ENCODE data around the gene KRT9.
"Not testable (repeated sequence)": the region's sequence is repeated elsewhere in the genome, so short reads cannot be mapped to it uniquely, and the experiment has no call there.

The KRT9 gene

GRCh38 chr17:41571561-41572434 lies at the start of gene KRT9:
Gene KRT9, minus strand, starts transcription at chr17:41572059. Its CDS starts 67 bp downstream, at chr17:41571992.
- no peak for DNase-seq

DNA sequence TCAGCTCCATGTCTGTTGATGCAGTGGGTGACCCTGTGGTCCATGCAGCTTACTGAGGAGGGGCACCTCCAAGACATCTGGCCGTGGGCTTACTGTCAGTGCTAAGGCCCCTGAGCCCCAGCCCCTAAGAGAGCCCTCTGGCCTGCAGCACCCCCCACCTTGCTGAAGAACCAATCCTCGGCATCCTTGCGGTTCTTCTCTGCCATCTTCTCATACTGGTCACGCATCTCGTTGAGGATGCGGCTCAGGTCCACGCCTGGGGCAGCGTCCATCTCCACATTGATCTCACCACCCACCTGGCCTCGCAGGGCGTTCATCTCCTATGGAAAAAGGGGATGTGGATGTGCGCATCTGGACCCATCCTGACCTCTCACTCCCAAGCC lies 49.6 kb upstream of the KRT9 start:
- DNase-seq, result not testable (repeated sequence)

DNA sequence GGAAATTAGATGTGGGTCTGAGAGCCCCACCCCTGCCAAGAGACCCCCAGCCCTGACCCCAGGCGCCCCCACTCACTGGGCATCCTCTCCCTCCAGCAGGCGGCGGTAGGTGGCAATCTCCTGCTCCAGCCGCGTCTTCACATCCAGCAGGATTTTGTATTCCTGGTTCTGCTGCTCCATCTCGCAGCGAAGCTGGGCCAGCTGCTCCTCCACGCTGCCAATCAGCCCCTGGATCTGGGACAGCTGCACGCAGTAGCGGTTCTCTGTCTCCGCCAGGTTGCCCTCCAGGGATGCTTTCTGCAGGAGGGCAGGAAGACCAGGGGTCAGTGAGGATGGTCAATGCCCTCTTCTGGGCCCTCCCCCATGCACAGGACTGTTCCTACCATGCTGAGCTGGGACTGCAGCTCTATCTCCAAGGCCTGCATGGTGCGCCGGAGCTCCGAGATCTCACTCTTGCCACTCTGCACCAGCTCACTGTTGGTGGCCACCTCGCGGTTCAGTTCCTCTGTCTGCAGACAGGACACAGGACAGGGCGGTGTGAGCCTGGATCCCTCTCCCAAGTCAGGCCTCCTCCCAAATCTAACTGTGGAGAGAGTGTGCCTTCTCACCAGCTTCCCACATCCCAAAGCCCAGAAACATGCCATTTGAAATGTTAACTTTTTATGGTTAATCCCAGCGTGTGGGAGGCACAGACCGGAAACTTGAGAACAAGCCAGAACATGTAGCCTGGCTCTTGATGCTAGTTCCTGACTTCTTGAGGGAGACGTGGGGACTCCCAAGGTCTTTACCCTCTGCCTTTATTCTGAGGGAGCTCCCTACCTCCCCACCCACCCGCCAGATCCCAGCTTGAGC lies 49.0 kb upstream of the KRT9 start:
- no peak for DNase-seq

DNA sequence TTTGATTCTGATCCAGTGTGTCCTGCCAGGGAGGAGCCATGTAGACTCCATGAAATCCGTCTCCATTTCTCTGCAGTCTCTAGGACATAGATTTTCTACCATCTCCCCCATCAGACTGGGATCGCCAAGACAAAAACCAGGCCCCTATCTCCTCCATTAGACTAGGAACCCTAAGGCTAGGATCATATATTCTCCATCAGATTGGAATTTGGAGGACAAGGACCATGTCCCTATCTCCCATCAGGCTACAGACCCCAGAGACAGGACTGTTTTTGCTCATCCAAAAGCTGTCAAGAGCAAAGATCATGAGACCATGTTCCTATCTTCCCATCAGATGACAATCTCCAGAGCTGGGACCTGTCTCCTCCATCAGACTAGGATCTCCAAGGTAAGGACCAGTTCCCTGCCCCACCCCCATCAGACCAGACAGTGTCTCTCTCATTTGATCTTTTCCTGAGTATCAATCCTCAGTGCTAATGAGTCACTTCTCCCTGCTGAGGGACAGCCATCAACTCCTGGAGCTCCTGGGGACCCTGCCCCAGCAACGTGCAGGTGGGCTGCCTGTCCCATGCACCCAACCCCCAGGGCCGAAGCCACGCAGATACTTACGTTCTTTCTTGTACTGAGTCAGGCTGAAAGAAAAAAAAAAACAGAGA lies 48.2 kb upstream of the KRT9 start:
- not testable (repeated sequence) for DNase-seq

GRCh38 chr17:41619036-41619926 lies 47.4 kb upstream of the KRT9 start:
- no peak for DNase-seq

GRCh38 chr17:41618341-41619035 lies 46.6 kb upstream of the KRT9 start:
- no peak for DNase-seq

DNA sequence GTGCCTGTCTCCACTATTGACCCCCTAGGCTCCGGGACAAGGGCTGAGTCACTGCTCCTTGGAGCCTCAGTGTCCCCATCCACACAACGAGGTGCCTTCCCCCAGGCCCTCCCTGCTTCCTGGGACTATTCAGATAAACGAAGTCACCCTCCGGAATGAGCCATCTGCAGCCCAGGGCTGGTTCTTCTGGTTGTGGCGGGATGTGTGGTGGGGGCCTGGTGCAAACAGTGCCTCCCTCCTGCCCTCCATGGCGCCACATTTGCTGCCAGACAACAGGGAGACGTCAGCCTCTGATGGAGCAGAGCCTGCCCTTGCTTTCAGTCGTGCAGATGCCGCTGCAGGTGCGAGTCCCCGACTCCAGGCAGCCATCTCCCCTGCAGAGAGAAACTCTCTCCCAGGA lies 45.8 kb upstream of the KRT9 start:
- no peak for DNase-seq

GRCh38 chr17:41617136-41617535 lies 45.3 kb upstream of the KRT9 start:
- DNase-seq, result no peak

DNA sequence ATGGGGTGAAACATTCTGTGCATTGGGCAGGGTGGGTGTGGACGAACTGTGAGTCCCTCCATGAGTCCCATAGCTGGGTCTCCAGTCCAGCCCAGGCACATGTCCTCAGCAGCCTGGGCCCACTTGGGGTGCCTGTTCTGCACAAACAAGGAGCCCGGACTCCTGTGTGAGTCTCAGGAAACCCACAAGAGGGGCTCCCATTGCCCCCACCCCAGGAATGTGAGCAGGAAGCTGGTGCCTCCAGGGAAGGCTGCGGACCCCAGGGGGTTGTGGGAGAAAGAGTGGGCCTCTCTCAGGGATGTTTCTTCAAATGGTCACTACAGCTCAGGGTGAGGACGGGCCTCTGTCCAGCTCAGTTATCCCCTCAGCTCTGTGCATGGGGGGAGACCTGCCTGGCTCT lies 44.6 kb upstream of the KRT9 start:
- not testable (repeated sequence) for DNase-seq

DNA sequence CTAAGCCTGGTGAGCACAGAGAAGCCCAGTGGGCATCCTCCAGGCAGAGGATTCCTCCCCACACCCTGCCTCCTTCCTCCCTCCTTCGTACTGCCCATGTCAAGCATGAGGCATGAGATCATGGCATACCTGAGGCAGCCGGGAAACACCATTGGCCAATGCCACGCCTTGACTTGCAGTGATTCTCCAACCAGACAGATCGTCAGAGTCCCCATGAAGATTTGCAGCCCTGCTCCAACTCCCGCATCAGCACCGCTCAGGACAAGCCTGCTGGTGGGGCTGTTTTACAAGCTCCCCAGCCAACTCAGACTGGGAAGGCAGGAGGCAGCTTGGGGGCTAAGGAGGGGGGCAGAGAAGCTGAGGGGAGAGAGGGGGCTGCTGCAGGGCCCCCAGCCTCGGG lies 43.6 kb upstream of the KRT9 start:
- no peak for DNase-seq

DNA sequence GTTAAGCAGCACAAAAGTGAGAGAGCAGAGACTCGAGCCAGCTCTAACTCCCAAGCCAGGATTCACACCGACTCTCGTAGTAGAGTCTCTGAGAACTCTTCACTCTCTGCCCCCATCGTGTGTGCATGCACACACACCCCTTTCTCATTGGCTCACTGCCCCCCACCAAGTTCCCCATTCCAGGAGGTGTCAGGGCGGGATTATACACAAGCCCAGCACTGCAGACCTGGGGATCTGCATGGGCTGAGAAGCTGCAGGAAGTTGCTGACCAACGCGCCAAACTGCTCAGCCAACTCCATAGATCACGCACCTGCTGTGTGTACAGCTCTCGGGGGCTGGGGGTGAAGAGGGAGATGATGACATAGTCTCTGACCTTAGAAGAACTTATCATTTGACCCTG lies 42.9 kb upstream of the KRT9 start:
- not testable (repeated sequence) for DNase-seq

- no peak for DNase-seq
Observed at GRCh38 chr17:41614098-41614497, 42.2 kb upstream of the KRT9 start.

DNA sequence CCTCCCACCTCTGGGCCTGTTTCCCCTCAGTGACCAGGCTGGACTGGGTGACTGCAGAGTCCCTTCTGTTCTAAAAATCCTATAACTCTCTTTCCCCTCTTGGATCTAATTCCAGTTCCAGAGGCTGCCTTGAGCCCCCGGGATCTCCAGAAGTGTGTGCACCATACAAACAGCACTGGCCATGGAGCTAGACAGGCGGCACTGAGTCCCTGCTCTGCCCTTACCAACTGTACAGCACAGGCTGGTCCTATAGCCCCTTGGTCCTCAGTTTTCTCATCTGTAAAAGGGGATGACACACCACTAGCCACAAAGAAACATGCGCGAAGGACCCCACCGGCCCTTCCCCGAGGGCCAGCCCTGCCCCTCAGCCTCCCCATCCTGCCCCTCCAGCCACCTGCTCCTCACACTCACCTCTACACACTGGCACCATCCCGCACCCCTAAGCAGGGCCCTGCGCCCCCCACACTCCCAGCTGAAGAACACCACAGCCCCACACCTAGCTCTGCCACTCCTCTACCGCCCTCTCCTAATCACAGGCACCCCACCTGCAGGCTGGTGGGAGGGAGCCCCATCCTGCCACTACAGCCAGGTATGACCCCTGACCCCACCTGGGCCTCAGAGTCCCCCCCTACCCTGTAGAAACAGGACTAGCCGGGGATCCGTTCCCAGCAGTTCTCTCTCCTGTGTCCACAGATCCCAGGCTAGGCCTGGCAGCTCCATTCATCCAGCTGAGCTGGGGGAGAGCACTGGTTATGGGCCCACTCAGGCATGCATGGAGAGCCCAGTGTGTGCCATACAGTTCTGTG lies 41.6 kb upstream of the KRT9 start:
- no peak for DNase-seq

DNA sequence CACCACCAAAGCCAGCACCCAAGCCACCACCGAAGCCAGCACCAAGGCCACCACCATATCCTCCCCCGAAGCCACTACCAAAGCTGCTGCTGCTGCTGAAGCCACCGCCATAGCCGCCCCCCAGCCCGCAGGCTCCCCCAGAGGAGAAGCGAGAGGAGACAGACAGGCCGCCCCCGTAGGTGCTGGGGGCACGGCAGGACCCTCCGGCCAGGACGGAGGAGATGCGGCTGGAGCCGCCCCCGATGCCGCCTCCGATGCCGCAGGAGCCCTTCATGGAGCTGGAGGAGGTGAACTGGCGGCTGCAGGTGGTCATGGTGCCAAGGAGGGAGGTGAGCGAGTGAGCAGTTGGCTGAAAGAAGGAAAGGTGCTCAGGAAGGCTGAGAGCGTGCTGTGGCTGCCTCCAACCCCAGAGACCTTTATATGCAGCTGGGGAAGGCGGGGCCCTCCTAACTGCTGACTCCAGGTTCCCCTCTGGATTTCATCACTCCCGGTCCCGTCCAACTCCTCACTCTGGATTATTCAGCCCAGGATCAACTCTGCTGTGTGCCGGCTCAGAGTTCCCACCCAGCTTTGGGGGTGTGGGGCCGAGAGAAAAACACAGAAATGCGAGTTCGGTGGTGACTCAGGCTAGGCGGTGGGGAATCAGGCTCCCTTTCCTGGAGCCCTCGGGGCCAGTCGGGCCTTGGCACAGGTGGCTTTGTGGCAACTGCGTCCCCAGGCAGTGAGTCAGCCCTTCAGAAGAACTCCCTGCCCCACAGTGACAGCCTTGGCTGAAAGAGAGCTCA lies 40.7 kb upstream of the KRT9 start, which contains the start of gene KRT16:
TSS of gene KRT16 (minus strand) at position 392 of the 785 bp plus-strand sequence. CDS start at position 313, 79 bp downstream.
- DNase-seq, result not testable (repeated sequence)

- DNase-seq, result no peak
Observed at GRCh38 chr17:41610965-41611640, 39.2 kb upstream of the KRT9 start.

GRCh38 chr17:41610061-41610517 lies 38.2 kb upstream of the KRT9 start:
- not testable (repeated sequence) for DNase-seq

- not testable (repeated sequence) for DNase-seq
Observed at GRCh38 chr17:41606930-41607329, 35.1 kb upstream of the KRT9 start.

GRCh38 chr17:41602524-41602923 lies 30.7 kb upstream of the KRT9 start:
- DNase-seq, result no peak

- no peak for DNase-seq
Observed at GRCh38 chr17:41600318-41600717, 28.5 kb upstream of the KRT9 start.
